ENCODE measurements around the gene CLTB. TPM values are rescaled to one million over a fixed set of nuclear protein-coding genes. Genes with fewer than 3 reads are reported as not detected.

CLTB gene
- total RNA-seq, 1 experiment from 2014 or later = 34.5 TPM

- Histone ChIP-seq H3K56ac (ENCODE audit: insufficient read length, low read depth, low read length) (no peak overlapping the region), H2BK15ac (ENCODE audit: low read depth, low read length) (no peak overlapping the region), H2BK20ac (ENCODE audit: low read depth, low read length, poor library complexity, severe bottlenecking) (no peak overlapping the region), H2BK120ac (ENCODE audit: low read depth, low read length, poor library complexity, severe bottlenecking) (no peak overlapping the region), H3K79me2 (ENCODE audit: insufficient read depth, low read length) (no peaks in the 10 kb centered on the region), H3T11ph (ENCODE audit: low read length) (no peak overlapping the region), H3K23me2 (ENCODE audit: insufficient read length, low read depth, low read length, poor library complexity, severe bottlenecking) (no peaks in the 10 kb centered on the region), H4K20me1 (ENCODE audit: control insufficient read depth, insufficient read depth, insufficient read length) (no peaks in the 10 kb centered on the region), H4K5ac (ENCODE audit: insufficient read length, low read depth, low read length) (no peak overlapping the region), H2BK5ac (ENCODE audit: insufficient read length, low read length) (no peak overlapping the region), H3K27ac (ENCODE audit: insufficient read length, low read depth, low read length) (no peak overlapping the region), H3K14ac (ENCODE audit: insufficient read depth, low read length) (no peak overlapping the region), H4K8ac (replicated peaks; ENCODE audit: insufficient read length, low read depth, low read length) (no peak overlapping the region), H3K4me1 (ENCODE audit: insufficient read depth, low read length) (no peaks in the 10 kb centered on the region), H3K9ac (ENCODE audit: extremely low read depth, insufficient read length, low read length) (no peak overlapping the region), H2BK12ac (ENCODE audit: insufficient read length, low read depth, low read length) (no peak overlapping the region), H4K91ac (ENCODE audit: insufficient read length, low read depth, low read length) (no peak overlapping the region), H2AFZ (ENCODE audit: low read length) (no peak overlapping the region), H3K23ac (ENCODE audit: insufficient read length, low read depth, low read length) (no peak overlapping the region), H3K9me3 (ENCODE audit: control insufficient read depth, low read depth, low read length) (no peaks in the 10 kb centered on the region), H3K4ac (ENCODE audit: low read depth, low read length) (no peak overlapping the region), H2AK5ac (ENCODE audit: insufficient read length, low read length) (no peak overlapping the region), H3K4me2 (ENCODE audit: insufficient read depth, insufficient read length, low read length) (no peak overlapping the region), H3K18ac (ENCODE audit: insufficient read length, low read depth, low read length) (no peak overlapping the region), H3K27me3 (ENCODE audit: insufficient read depth, low read length) (no peaks in the 10 kb centered on the region), H3K79me1 (ENCODE audit: insufficient read depth, low read depth, low read length, poor library complexity, severe bottlenecking) (peaks cover 3% of the 10 kb centered on the region)
- TF ChIP-seq CTCF (conservative IDR thresholded peaks at IDR 0.05) = no peak
- no peak for DNase-seq
- Mint-ChIP-seq H3K4me1 (peaks cover 0 to 4% of the 10 kb centered on the region in 2 experiments; a peak in 2 of 4 replicates), H3K27ac (no peak overlapping the region), H3K9me3 (no peaks in the 10 kb centered on the region), H3K4me3 (no peak overlapping the region), H3K27me3 (ENCODE audit: low read depth) (no peaks in the 10 kb centered on the region), H3K36me3 (ENCODE audit: insufficient read depth in 1 of 3, low read depth in 3 of 3) (peaks cover 42 to 99% (median 85%) of the 10 kb centered on the region in 3 experiments)
- WGBS (ENCODE audit: extremely low coverage, insufficient read length, low lambda C conversion rate) = no CpG with 5 or more reads among the region's 5 CpGs
These were observed 64.0 kb downstream of the CLTB start for GRCh38 chr5:176352116-176352878.

Measured in H9 (cell line).